8988T (cell line): ENCODE measurements around the gene EIPR1.

ENCODE experiments used
- DNase-seq: peaks from one replicate; pipeline ENCODE4 v3.0.0; 2011

Gene EIPR1

GRCh38 chr2:3264010-3264744 is 113.4 kb downstream of the EIPR1 start:
- no peak for DNase-seq

- no peak for DNase-seq
Measured at GRCh38 chr2:3263487-3263886, 114.1 kb downstream of the EIPR1 start.

- DNase-seq: no peak
Measured at GRCh38 chr2:3262437-3263388, 114.9 kb downstream of the EIPR1 start.

- no peak for DNase-seq
Measured at GRCh38 chr2:3261511-3261910, 116.1 kb downstream of the EIPR1 start.

- no peak for DNase-seq
Measured at GRCh38 chr2:3260959-3261358, 116.7 kb downstream of the EIPR1 start.

GRCh38 chr2:3257826-3258225 is 119.8 kb downstream of the EIPR1 start:
- DNase-seq: no peak

- no peak for DNase-seq
Measured at GRCh38 chr2:3257166-3257565, 120.5 kb downstream of the EIPR1 start.

GRCh38 chr2:3256605-3257004 is 121.0 kb downstream of the EIPR1 start:
- no peak for DNase-seq

- no peak for DNase-seq
Measured at GRCh38 chr2:3256157-3256556, 121.5 kb downstream of the EIPR1 start.

- DNase-seq: no peak
Measured at GRCh38 chr2:3254442-3254941, 123.1 kb downstream of the EIPR1 start.

- DNase-seq: no peak
Measured at GRCh38 chr2:3253913-3254441, 123.6 kb downstream of the EIPR1 start.

GRCh38 chr2:3251946-3252345 is 125.7 kb downstream of the EIPR1 start:
- no peak for DNase-seq

GRCh38 chr2:3249476-3249962 is 128.1 kb downstream of the EIPR1 start:
- no peak for DNase-seq

- DNase-seq: no peak
Measured at GRCh38 chr2:3248754-3249475, 128.7 kb downstream of the EIPR1 start.

GRCh38 chr2:3246928-3247714 is 130.5 kb downstream of the EIPR1 start:
- DNase-seq: no peak

GRCh38 chr2:3246406-3246805 is 131.2 kb downstream of the EIPR1 start:
- no peak for DNase-seq

- DNase-seq: no peak
Measured at GRCh38 chr2:3244486-3244885, 133.1 kb downstream of the EIPR1 start.

- DNase-seq: no peak
Measured at GRCh38 chr2:3243804-3244203, 133.8 kb downstream of the EIPR1 start.

GRCh38 chr2:3242747-3243369 is 134.8 kb downstream of the EIPR1 start:
- DNase-seq: no peak

GRCh38 chr2:3241971-3242746 is 135.5 kb downstream of the EIPR1 start:
- DNase-seq: no peak
